A673 (cell line): ENCODE data around the gene TOGARAM1.

Experiments
- EZH2 ChIP-seq: fragments of 200-600 bp; sonication (generic); IDR thresholded peaks from 2 replicates; pipeline ENCODE4 v1.6.1; 2017; ENCODE audit warnings: borderline replicate concordance, low read depth, mild to moderate bottlenecking, mixed read lengths, antibody characterized with exemption, low read length; ENCODE audit not compliant: poor library complexity, severe bottlenecking
- TF ChIP-seq, protein P1 (sequence below): fragments of 300-800, 200-600 bp; sonication (generic); conservative IDR thresholded peaks from 2 replicates; pipeline ENCODE4 v1.5.1; 2017; ENCODE audit warnings: low read depth, mild to moderate bottlenecking, antibody characterized with exemption, low read length, moderate library complexity, mixed read lengths

DNA sequence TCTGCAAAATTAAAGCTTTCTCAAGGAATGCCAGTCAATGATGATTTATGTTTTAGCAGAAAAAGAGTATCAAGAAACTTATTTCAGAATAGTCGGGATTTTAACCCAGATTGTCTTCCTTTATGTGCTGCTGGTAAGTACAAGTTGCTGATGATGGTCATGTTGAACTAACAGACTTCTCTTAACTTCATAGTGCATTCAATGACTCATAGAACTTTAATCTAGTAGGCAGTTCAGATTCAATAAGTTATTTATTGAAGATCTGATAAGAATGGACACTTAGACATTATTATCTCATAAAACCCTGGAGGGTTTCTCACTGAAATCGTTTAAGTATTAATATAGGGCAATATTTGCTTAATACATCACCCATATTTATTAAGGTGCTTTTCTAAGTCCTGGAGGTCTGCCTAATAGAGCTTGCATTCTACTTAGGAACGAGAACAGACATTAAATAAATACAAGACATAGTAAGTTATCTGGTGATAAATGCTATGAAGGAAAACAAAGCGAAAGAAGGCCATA, 33.8 kb downstream of the TOGARAM1 start:
- TF ChIP-seq, protein P1, sequence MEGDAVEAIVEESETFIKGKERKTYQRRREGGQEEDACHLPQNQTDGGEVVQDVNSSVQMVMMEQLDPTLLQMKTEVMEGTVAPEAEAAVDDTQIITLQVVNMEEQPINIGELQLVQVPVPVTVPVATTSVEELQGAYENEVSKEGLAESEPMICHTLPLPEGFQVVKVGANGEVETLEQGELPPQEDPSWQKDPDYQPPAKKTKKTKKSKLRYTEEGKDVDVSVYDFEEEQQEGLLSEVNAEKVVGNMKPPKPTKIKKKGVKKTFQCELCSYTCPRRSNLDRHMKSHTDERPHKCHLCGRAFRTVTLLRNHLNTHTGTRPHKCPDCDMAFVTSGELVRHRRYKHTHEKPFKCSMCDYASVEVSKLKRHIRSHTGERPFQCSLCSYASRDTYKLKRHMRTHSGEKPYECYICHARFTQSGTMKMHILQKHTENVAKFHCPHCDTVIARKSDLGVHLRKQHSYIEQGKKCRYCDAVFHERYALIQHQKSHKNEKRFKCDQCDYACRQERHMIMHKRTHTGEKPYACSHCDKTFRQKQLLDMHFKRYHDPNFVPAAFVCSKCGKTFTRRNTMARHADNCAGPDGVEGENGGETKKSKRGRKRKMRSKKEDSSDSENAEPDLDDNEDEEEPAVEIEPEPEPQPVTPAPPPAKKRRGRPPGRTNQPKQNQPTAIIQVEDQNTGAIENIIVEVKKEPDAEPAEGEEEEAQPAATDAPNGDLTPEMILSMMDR = no peak
- TF ChIP-seq EZH2 = no peak
